Measurements from ENCODE around the gene LZTR1. TPM values are rescaled to one million over a fixed set of nuclear protein-coding genes. Genes with fewer than 3 reads are reported as not detected.
"Not testable (repeated sequence)": the region's sequence is repeated elsewhere in the genome, so short reads cannot be mapped to it uniquely, and the experiment has no call there.

The LZTR1 gene
- polyA plus RNA-seq, 1 of the 3 experiments (the other 2 are of a cell fraction), result 37.7 TPM

- Histone ChIP-seq H3K36me3 (replicated peaks in 1 of 2; ENCODE audit: control insufficient read depth in 1 of 2, insufficient read depth in 2 of 2, low read length in 1 of 2) (no peaks in the 10 kb centered on the region), H3K79me2 (ENCODE audit: insufficient read depth) (no peaks in the 10 kb centered on the region), H3K9ac (no peak overlapping the region), H3F3A (replicated peaks; ENCODE audit: insufficient read depth) (peaks cover 17% of the 10 kb centered on the region), H3K4me1 (ENCODE audit: control insufficient read depth in 1 of 2, insufficient read depth in 2 of 2, low read depth in 1 of 2, low read length in 1 of 2) (peaks cover 0 to 8% of the 10 kb centered on the region in 2 experiments; a peak in 2 of 4 replicates), H3K4me3 (ENCODE audit: low read depth in 2 of 2, low read length in 1 of 2) (no peak overlapping the region), H3K27ac (ENCODE audit: low read depth in 2 of 2, low read length in 1 of 2) (peak overlapping the region in 1 of 2 experiments; percentile 34; a peak in 2 of 4 replicates), H3K9me2 (no peaks in the 10 kb centered on the region), H3K9me3 (no peaks in the 10 kb centered on the region), H4K20me1 (ENCODE audit: insufficient read depth) (no peaks in the 10 kb centered on the region), H2AFZ (ENCODE audit: low read depth) (no peak overlapping the region), H3K27me3 (ENCODE audit: insufficient read depth) (no peaks in the 10 kb centered on the region), H3K4me2 (no peak overlapping the region)
- no peak for DNase-seq
- WGBS (ENCODE audit: low lambda C conversion rate), result 61% methylated on average over 2 of the region's 2 CpGs
- TF ChIP-seq EP300 (IDR thresholded peaks at IDR 0.05; ENCODE audit: borderline replicate concordance in 1 of 2, low read depth in 1 of 2, low read length in 1 of 2) (no peak), REST (IDR thresholded peaks at IDR 0.05; ENCODE audit: low read depth, low read length) (peak; percentile 81)
- POLR2A ChIA-PET, result no interaction called here
- CTCF ChIA-PET, result interaction anchor here (0.7 to 2.2 kb wide), 4 partner anchors 17 to 586 kb away, joined by 3 to 6 read pairs (median 4); no protein-coding TSS in a partner anchor
Observed at GRCh38 chr22:21038405-21038804, 56.3 kb downstream of the LZTR1 start.

- H3K9me2 ChIP-seq; H3K9ac ChIP-seq; H3K4me3 ChIP-seq (ENCODE audit: low read depth in 2 of 2, low read length in 1 of 2); H2AFZ ChIP-seq (ENCODE audit: low read depth); CTCF ChIA-PET; DNase-seq; POLR2A ChIA-PET; H3K36me3 ChIP-seq (replicated peaks in 1 of 2; ENCODE audit: control insufficient read depth in 1 of 2, insufficient read depth in 2 of 2, low read length in 1 of 2); H3K27me3 ChIP-seq (ENCODE audit: insufficient read depth); H3K9me3 ChIP-seq; H4K20me1 ChIP-seq (ENCODE audit: insufficient read depth); H3K4me2 ChIP-seq; H3K27ac ChIP-seq (ENCODE audit: low read depth in 2 of 2, low read length in 1 of 2); H3K79me2 ChIP-seq (ENCODE audit: insufficient read depth); H3K4me1 ChIP-seq (ENCODE audit: control insufficient read depth in 1 of 2, insufficient read depth in 2 of 2, low read depth in 1 of 2, low read length in 1 of 2): not testable (repeated sequence)
- WGBS (ENCODE audit: low lambda C conversion rate), result 95% methylated on average over 5 of the region's 5 CpGs
- peaks cover 17% of the 10 kb centered on the region for H3F3A ChIP-seq (replicated peaks; ENCODE audit: insufficient read depth)
Observed at GRCh38 chr22:21039158-21039557, 57.1 kb downstream of the LZTR1 start.

GRCh38 chr22:21041937-21042336 is 59.8 kb downstream of the LZTR1 start:
- no peak overlapping the region for H3K27ac ChIP-seq (ENCODE audit: low read depth in 2 of 2, low read length in 1 of 2)
- 57% methylated on average over 4 of the region's 4 CpGs for WGBS (ENCODE audit: low lambda C conversion rate)
- no peak for TF ChIP-seq RCOR1 (IDR thresholded peaks at IDR 0.05; ENCODE audit: low read length)
- 0 out of 2 replicates have a peak, but pooled peaks have one; percentile 6 for TF ChIP-seq FOSL2 (IDR thresholded peaks at IDR 0.05; ENCODE audit: borderline replicate concordance, low read depth)
- no peak for TF ChIP-seq SMC3 (IDR thresholded peaks at IDR 0.05; ENCODE audit: low read depth, low read length)
- no peaks in the 10 kb centered on the region for H3K36me3 ChIP-seq (replicated peaks in 1 of 2; ENCODE audit: control insufficient read depth in 1 of 2, insufficient read depth in 2 of 2, low read length in 1 of 2)
- ChIA-PET POLR2A (no interaction called here), CTCF (interaction anchor here (0.6 kb wide), 1 partner anchor 25 kb away, joined by 3 read pairs; no protein-coding TSS in a partner anchor)
- no peak overlapping the region for H3K4me2 ChIP-seq
- no peaks in the 10 kb centered on the region for H3K79me2 ChIP-seq (ENCODE audit: insufficient read depth)
- H3K4me3 ChIP-seq (ENCODE audit: low read depth in 2 of 2, low read length in 1 of 2), result no peak overlapping the region
- no peaks in the 10 kb centered on the region for H3K9me2 ChIP-seq
- no peak for DNase-seq
- no peaks in the 10 kb centered on the region for H3K27me3 ChIP-seq (ENCODE audit: insufficient read depth)
- no peaks in the 10 kb centered on the region for H4K20me1 ChIP-seq (ENCODE audit: insufficient read depth)
- H3K9ac ChIP-seq, result no peak overlapping the region
- H2AFZ ChIP-seq (ENCODE audit: low read depth), result no peak overlapping the region
- peaks cover 17 to 25% of the 10 kb centered on the region in 2 experiments; a peak in 3 of 4 replicates for H3K4me1 ChIP-seq (ENCODE audit: control insufficient read depth in 1 of 2, insufficient read depth in 2 of 2, low read depth in 1 of 2, low read length in 1 of 2)
- H3K9me3 ChIP-seq, result no peaks in the 10 kb centered on the region
- H3F3A ChIP-seq (replicated peaks; ENCODE audit: insufficient read depth), result peaks cover 17% of the 10 kb centered on the region

Data from SK-N-SH (cell line).